Measurements from ENCODE around the gene DKC1. TPM values are rescaled to one million over a fixed set of nuclear protein-coding genes. Genes with fewer than 3 reads are reported as not detected.
"Not testable (repeated sequence)": the region's sequence is repeated elsewhere in the genome, so short reads cannot be mapped to it uniquely, and the experiment has no call there.

DKC1 gene
- polyA plus RNA-seq, 3 donors, result 14.1 to 21.6 (median 17.0) TPM

DNA sequence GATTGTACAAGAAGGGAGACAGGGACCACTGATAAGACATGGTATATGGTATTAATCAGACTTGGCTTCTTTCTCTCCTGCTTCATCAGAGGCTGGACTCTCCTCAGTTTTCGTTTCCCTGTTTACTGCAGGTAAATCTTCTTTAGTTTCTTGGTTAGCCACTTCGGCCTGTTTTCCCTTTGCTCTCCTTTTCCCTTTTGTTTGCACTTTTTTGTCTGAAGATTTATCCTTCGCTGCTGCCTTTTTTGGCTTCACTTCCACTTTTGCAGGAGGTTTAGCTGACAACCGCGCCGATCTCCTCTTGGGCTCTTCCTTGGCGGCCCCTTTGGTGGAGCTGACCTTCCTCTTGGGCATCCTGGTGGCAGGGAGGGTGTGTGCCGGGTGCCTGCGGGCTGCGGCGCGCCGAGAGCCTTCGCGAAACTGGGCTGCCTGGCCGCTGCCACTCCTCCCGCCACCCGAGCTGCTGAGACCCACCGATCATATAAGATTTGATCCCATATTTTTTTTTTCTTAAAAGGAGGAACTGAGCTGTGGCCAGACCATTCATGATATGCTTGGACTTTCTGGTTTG lies 54.5 kb downstream of the DKC1 start:
- DNase-seq; H3K27me3 Mint-ChIP-seq (ENCODE audit: low read depth in 3 of 3); H3K9me3 Mint-ChIP-seq; H3K9ac ChIP-seq (ENCODE audit: insufficient read depth, low read length, poor library complexity, severe bottlenecking); H3K27me3 ChIP-seq (ENCODE audit: control insufficient read depth in 2 of 2, insufficient read depth in 2 of 2, low read length in 2 of 2); intact Hi-C loops (cut with micrococcal nuclease); H3K27ac ChIP-seq (ENCODE audit: low read depth in 1 of 2, low read length in 2 of 2); H3K79me2 ChIP-seq (ENCODE audit: insufficient read depth, low read length); H3K4me3 ChIP-seq (replicated peaks in 1 of 3; ENCODE audit: low read depth in 2 of 3, low read length in 3 of 3); H3K4me3 Mint-ChIP-seq; H3K36me3 ChIP-seq (replicated peaks in 1 of 2; ENCODE audit: control insufficient read depth in 1 of 2, insufficient read depth in 2 of 2, low read length in 2 of 2); H2AFZ ChIP-seq (ENCODE audit: insufficient read depth, low read depth, low read length, poor library complexity, severe bottlenecking); H3K4me2 ChIP-seq (replicated peaks; ENCODE audit: extremely low read depth, low read length, poor library complexity, severe bottlenecking); H3K36me3 Mint-ChIP-seq; H3K9me3 ChIP-seq (replicated peaks in 1 of 2; ENCODE audit: control insufficient read depth in 1 of 2, insufficient read depth in 1 of 2, low read length in 2 of 2); H3K4me1 ChIP-seq (ENCODE audit: control insufficient read depth in 1 of 2, insufficient read depth in 2 of 2, low read length in 2 of 2); H4K20me1 ChIP-seq (ENCODE audit: insufficient read depth, low read length); H3K4me1 Mint-ChIP-seq; H3K27ac Mint-ChIP-seq: not testable (repeated sequence)
- no CpG with 5 or more reads among the region's 19 CpGs for WGBS (ENCODE audit: insufficient coverage)

DNA sequence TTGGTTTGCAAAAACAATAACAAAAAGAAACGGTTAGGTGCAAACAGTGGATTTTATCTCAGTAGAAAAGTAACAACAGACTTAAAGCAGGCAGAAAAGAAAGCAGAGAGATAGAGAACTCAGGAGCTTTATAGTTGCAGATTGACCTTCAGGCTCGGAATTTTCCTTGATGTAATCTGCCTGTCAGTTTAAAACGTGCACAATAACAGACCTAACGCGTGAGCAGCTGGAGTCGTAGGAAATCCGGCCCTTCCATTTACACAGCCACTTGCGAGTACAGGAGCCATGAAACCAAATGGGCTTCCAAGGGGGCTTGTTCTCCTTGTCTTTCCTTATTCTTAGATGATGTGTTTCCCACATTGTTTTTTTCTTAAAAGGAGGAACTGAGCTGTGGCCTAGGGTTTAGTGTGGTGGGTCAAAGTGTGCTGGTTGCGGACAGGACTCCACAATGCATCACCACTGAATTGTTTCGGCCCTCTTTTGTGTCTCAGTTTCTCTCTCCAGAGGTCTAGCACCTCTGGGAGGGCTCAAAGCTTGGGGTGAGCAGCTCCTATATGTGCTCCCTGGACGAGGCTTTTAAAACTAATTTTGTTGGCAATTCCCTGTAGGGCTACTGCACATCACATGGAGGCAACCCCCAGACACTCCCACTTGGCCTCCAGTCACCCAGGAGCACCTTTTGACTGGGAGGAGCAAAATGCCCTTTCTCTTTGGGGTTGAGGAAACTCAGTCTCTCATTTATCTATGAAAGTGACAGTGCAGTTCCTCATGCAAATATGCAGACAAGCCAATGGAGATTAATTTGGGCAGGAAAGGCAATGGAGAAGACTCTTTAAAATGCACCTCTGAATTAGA lies 56.5 kb downstream of the DKC1 start:
- H3K36me3 Mint-ChIP-seq, result no peaks in the 10 kb centered on the region
- TF ChIP-seq, protein P1, sequence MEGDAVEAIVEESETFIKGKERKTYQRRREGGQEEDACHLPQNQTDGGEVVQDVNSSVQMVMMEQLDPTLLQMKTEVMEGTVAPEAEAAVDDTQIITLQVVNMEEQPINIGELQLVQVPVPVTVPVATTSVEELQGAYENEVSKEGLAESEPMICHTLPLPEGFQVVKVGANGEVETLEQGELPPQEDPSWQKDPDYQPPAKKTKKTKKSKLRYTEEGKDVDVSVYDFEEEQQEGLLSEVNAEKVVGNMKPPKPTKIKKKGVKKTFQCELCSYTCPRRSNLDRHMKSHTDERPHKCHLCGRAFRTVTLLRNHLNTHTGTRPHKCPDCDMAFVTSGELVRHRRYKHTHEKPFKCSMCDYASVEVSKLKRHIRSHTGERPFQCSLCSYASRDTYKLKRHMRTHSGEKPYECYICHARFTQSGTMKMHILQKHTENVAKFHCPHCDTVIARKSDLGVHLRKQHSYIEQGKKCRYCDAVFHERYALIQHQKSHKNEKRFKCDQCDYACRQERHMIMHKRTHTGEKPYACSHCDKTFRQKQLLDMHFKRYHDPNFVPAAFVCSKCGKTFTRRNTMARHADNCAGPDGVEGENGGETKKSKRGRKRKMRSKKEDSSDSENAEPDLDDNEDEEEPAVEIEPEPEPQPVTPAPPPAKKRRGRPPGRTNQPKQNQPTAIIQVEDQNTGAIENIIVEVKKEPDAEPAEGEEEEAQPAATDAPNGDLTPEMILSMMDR (IDR thresholded peaks at IDR 0.05), result no peak
- 95% methylated on average over 4 of the region's 11 CpGs for WGBS (ENCODE audit: insufficient coverage)
- no peak for DNase-seq
- Histone ChIP-seq H3K9me3 (replicated peaks in 1 of 2; ENCODE audit: control insufficient read depth in 1 of 2, insufficient read depth in 1 of 2, low read length in 2 of 2) (no peaks in the 10 kb centered on the region), H2AFZ (ENCODE audit: insufficient read depth, low read depth, low read length, poor library complexity, severe bottlenecking) (no peak overlapping the region), H3K27me3 (ENCODE audit: control insufficient read depth in 2 of 2, insufficient read depth in 2 of 2, low read length in 2 of 2) (no peaks in the 10 kb centered on the region), H3K4me1 (ENCODE audit: control insufficient read depth in 1 of 2, insufficient read depth in 2 of 2, low read length in 2 of 2) (no peaks in the 10 kb centered on the region), H3K27ac (ENCODE audit: low read depth in 1 of 2, low read length in 2 of 2) (no peak overlapping the region), H3K4me2 (replicated peaks; ENCODE audit: extremely low read depth, low read length, poor library complexity, severe bottlenecking) (no peak overlapping the region), H3K4me3 (replicated peaks in 1 of 3; ENCODE audit: low read depth in 2 of 3, low read length in 3 of 3) (no peak overlapping the region), H3K36me3 (replicated peaks in 1 of 2; ENCODE audit: control insufficient read depth in 1 of 2, insufficient read depth in 2 of 2, low read length in 2 of 2) (no peaks in the 10 kb centered on the region), H3K79me2 (ENCODE audit: insufficient read depth, low read length) (no peaks in the 10 kb centered on the region), H3K9ac (ENCODE audit: insufficient read depth, low read length, poor library complexity, severe bottlenecking) (no peak overlapping the region), H4K20me1 (ENCODE audit: insufficient read depth, low read length) (no peaks in the 10 kb centered on the region)
- H3K27me3 Mint-ChIP-seq (ENCODE audit: low read depth in 3 of 3), result peaks cover 0 to 2% (median 0%) of the 10 kb centered on the region in 3 donors
- no peaks in the 10 kb centered on the region for H3K4me1 Mint-ChIP-seq
- peak overlapping the region in 1 of 7 donors; percentile 4 for H3K27ac Mint-ChIP-seq
- intact Hi-C loops (cut with micrococcal nuclease), result no loop called here
- H3K9me3 Mint-ChIP-seq, result peaks cover 0 to 8% (median 6%) of the 10 kb centered on the region in 7 donors
- no peak overlapping the region for H3K4me3 Mint-ChIP-seq

All from CD14-positive monocyte (primary cell).